A673 (cell line): ENCODE measurements around the gene TFCP2L1. TPM values are rescaled to one million over a fixed set of nuclear protein-coding genes. Genes with fewer than 3 reads are reported as not detected.

Source experiments
- BruUV-seq: library from RNA; stranded (reverse); fragments of 400-500 nt; replicated peaks from 2 replicates; lab custom pipeline; 2021; lab: Mats Ljungman, UMichigan
- CTCF ChIA-PET: fragments of 300-600 bp; sonication (Branson Sonifier 250); formaldehyde crosslinking; loops from one replicate; lab custom pipeline; 2022; ENCODE audit warnings: antibody characterized with exemption; lab: Charles Lee
- POLR2A ChIA-PET: fragments of 300-600 bp; sonication (Branson Sonifier 250); formaldehyde crosslinking; loops from one replicate; lab custom pipeline; 2022; ENCODE audit warnings: antibody characterized with exemption; ENCODE audit not compliant: low non-redundant PET; lab: Charles Lee
- DNase-seq: peaks from one replicate; pipeline ENCODE4 v3.0.0-alpha.2; 2015; ENCODE audit warnings: low spot score
- H3K27ac ChIP-seq: fragments of 200-600 bp; sonication (generic); 2 replicates; pipeline ENCODE4 v1.5.1; 2016; ENCODE audit warnings: mixed run types, low read depth, mild to moderate bottlenecking, mixed read lengths, antibody characterized with exemption, low read length; ENCODE audit not compliant: poor library complexity, severe bottlenecking
- H3K27me3 ChIP-seq: fragments of 200-600 bp; sonication (generic); replicated peaks from 2 replicates; pipeline ENCODE4 v1.6.1; 2017; ENCODE audit warnings: mixed run types, low read depth, mild to moderate bottlenecking, mixed read lengths, antibody characterized with exemption, low read length; ENCODE audit not compliant: insufficient read depth, poor library complexity
- H3K36me3 ChIP-seq: fragments of 200-600 bp; sonication (generic); 2 replicates; pipeline ENCODE4 v1.6.1; 2016; ENCODE audit warnings: mixed run types, mild to moderate bottlenecking, mixed read lengths, antibody characterized with exemption, low read length; ENCODE audit not compliant: insufficient read depth, poor library complexity, severe bottlenecking
- H3K4me1 ChIP-seq: fragments of 200-600 bp; sonication (generic); 2 replicates; pipeline ENCODE4 v1.6.1; 2017; ENCODE audit warnings: mixed run types, mild to moderate bottlenecking, mixed read lengths, antibody characterized with exemption, low read length; ENCODE audit not compliant: insufficient read depth, poor library complexity, severe bottlenecking
- H3K4me3 ChIP-seq: fragments of 200-600 bp; sonication (generic); 2 replicates; pipeline ENCODE4 v1.5.1; 2016; ENCODE audit warnings: low read depth, mixed run types, mild to moderate bottlenecking, mixed read lengths, low read length; ENCODE audit not compliant: poor library complexity, severe bottlenecking
- H3K9me3 ChIP-seq: fragments of 200-600 bp; sonication (generic); 2 replicates; pipeline ENCODE4 v1.6.1; 2016; ENCODE audit warnings: mixed run types, low read depth, mild to moderate bottlenecking, mixed read lengths, antibody characterized with exemption, low read length; ENCODE audit not compliant: poor library complexity, severe bottlenecking
- CTCF ChIP-seq: fragments of 300-800, 200-600 bp; sonication (generic); conservative IDR thresholded peaks from 2 replicates; pipeline ENCODE4 v1.5.1; 2017; ENCODE audit warnings: low read depth, mild to moderate bottlenecking, antibody characterized with exemption, low read length, moderate library complexity, mixed read lengths
- EZH2 ChIP-seq: fragments of 200-600 bp; sonication (generic); IDR thresholded peaks from 2 replicates; pipeline ENCODE4 v1.6.1; 2017; ENCODE audit warnings: borderline replicate concordance, low read depth, mild to moderate bottlenecking, mixed read lengths, antibody characterized with exemption, low read length; ENCODE audit not compliant: poor library complexity, severe bottlenecking
- intact Hi-C: fragments of 100-400 bp; cut with micrococcal nuclease; formaldehyde crosslinking; loops from one replicate; pipeline ENCODE4 v1.10.0; 2022; ENCODE audit not compliant: unreplicated experiment
- total RNA-seq: library from RNA; stranded (reverse); gene quantifications from 2 replicates; pipeline ENCODE4 v1.2.3, GENCODE V29; 2021

The TFCP2L1 gene
- total RNA-seq, 1 experiment from 2014 or later = not detected

GRCh38 chr2:121287956-121288355 is 3.0 kb upstream of the TFCP2L1 start:
- Histone ChIP-seq H3K36me3 (no peaks in the 10 kb centered on the region), H3K27ac (no peak overlapping the region), H3K4me1 (no peaks in the 10 kb centered on the region), H3K4me3 (no peak overlapping the region), H3K9me3 (no peaks in the 10 kb centered on the region), H3K27me3 (peaks cover 36% of the 10 kb centered on the region)
- intact Hi-C loops = no loop called here
- no peak for DNase-seq
- ChIA-PET CTCF (no interaction called here), POLR2A (no interaction called here)
- TF ChIP-seq EZH2 = no peak
- TF ChIP-seq CTCF = no peak
- no TSS peak for BruUV-seq

- peaks cover 43% of the 10 kb centered on the region for H3K27me3 ChIP-seq
- TF ChIP-seq EZH2 = no peak
- TF ChIP-seq CTCF = no peak
- H3K27ac ChIP-seq = no peak overlapping the region
- H3K4me1 ChIP-seq = no peaks in the 10 kb centered on the region
- ChIA-PET CTCF (no interaction called here), POLR2A (no interaction called here)
- H3K9me3 ChIP-seq = no peaks in the 10 kb centered on the region
- no peak overlapping the region for H3K4me3 ChIP-seq
- intact Hi-C loops = no loop called here
- no peaks in the 10 kb centered on the region for H3K36me3 ChIP-seq
- DNase-seq = no peak
- BruUV-seq = no TSS peak
These were observed 2.3 kb upstream of the TFCP2L1 start for GRCh38 chr2:121287146-121287798.

- H3K9me3 ChIP-seq = no peaks in the 10 kb centered on the region
- peaks cover 44% of the 10 kb centered on the region for H3K27me3 ChIP-seq
- CTCF ChIA-PET = no interaction called here
- TF ChIP-seq EZH2 = no peak
- no peak for TF ChIP-seq CTCF
- POLR2A ChIA-PET = no interaction called here
- no peak overlapping the region for H3K27ac ChIP-seq
- H3K4me3 ChIP-seq = no peak overlapping the region
- H3K4me1 ChIP-seq = no peaks in the 10 kb centered on the region
- no peaks in the 10 kb centered on the region for H3K36me3 ChIP-seq
- no TSS peak for BruUV-seq
- DNase-seq = no peak
- intact Hi-C loops = no loop called here
These were observed 1.5 kb upstream of the TFCP2L1 start for GRCh38 chr2:121286506-121286905.
